A549 (cell line): ENCODE measurements around the gene MTRFR.

Experiments used
- EP300 ChIP-seq, 2 experiments: fragments of >200 bp; sonication (Bioruptor Twin); formaldehyde crosslinking; IDR thresholded peaks; 2 replicates in 1 of 2; 3 replicates in 1 of 2; pipeline ENCODE4 v1.6.1; 2016 to 2017
- POLR2A ChIP-seq: IDR thresholded peaks from 2 replicates; pipeline ENCODE4 v1.6.1; 2012; ENCODE audit warnings: mild to moderate bottlenecking, low read length
- TF ChIP-seq, protein P1 (sequence below): fragments of >200 bp; sonication (Bioruptor Twin); formaldehyde crosslinking; IDR thresholded peaks from 3 replicates; pipeline ENCODE4 v1.5.1; 2016
- TF ChIP-seq, protein P2 (sequence below): fragments of 200-600 bp; sonication (generic); IDR thresholded peaks from 2 replicates; pipeline ENCODE4 v1.6.1; 2016; ENCODE audit warnings: antibody characterized with exemption, mild to moderate bottlenecking, moderate library complexity
- TF ChIP-seq, protein P3 (sequence below): fragments of 450-650 bp; IDR thresholded peaks from 2 replicates; pipeline ENCODE4 v1.6.1; 2014; ENCODE audit warnings: antibody characterized with exemption

DNA sequence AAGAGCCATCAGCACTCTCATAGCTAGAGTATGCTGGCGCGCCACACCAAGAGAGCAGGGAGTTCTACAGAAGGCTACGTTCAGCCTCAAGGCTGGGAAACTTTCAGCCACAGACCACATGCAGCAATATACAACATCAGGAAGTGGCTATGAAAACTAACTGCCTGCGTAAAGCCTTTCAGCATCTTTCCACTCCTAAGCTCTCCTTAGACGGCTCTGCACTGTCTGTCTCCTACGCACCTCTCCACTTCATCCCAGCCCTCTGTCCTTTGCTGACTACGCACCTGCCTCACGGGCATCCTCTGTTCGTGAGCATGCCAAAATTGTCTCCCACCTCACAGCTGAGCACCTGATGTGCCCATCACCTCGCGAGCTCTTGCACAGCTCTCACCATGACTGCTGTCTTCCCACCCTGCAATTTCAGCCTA, 10.0 kb upstream of the MTRFR start:
- TF ChIP-seq, protein P1, sequence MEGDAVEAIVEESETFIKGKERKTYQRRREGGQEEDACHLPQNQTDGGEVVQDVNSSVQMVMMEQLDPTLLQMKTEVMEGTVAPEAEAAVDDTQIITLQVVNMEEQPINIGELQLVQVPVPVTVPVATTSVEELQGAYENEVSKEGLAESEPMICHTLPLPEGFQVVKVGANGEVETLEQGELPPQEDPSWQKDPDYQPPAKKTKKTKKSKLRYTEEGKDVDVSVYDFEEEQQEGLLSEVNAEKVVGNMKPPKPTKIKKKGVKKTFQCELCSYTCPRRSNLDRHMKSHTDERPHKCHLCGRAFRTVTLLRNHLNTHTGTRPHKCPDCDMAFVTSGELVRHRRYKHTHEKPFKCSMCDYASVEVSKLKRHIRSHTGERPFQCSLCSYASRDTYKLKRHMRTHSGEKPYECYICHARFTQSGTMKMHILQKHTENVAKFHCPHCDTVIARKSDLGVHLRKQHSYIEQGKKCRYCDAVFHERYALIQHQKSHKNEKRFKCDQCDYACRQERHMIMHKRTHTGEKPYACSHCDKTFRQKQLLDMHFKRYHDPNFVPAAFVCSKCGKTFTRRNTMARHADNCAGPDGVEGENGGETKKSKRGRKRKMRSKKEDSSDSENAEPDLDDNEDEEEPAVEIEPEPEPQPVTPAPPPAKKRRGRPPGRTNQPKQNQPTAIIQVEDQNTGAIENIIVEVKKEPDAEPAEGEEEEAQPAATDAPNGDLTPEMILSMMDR, result no peak
- no peak for TF ChIP-seq POLR2A
- TF ChIP-seq EP300 (IDR thresholded peaks at IDR 0.05), result no peak
- TF ChIP-seq, protein P2, sequence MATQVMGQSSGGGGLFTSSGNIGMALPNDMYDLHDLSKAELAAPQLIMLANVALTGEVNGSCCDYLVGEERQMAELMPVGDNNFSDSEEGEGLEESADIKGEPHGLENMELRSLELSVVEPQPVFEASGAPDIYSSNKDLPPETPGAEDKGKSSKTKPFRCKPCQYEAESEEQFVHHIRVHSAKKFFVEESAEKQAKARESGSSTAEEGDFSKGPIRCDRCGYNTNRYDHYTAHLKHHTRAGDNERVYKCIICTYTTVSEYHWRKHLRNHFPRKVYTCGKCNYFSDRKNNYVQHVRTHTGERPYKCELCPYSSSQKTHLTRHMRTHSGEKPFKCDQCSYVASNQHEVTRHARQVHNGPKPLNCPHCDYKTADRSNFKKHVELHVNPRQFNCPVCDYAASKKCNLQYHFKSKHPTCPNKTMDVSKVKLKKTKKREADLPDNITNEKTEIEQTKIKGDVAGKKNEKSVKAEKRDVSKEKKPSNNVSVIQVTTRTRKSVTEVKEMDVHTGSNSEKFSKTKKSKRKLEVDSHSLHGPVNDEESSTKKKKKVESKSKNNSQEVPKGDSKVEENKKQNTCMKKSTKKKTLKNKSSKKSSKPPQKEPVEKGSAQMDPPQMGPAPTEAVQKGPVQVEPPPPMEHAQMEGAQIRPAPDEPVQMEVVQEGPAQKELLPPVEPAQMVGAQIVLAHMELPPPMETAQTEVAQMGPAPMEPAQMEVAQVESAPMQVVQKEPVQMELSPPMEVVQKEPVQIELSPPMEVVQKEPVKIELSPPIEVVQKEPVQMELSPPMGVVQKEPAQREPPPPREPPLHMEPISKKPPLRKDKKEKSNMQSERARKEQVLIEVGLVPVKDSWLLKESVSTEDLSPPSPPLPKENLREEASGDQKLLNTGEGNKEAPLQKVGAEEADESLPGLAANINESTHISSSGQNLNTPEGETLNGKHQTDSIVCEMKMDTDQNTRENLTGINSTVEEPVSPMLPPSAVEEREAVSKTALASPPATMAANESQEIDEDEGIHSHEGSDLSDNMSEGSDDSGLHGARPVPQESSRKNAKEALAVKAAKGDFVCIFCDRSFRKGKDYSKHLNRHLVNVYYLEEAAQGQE, result no peak
- TF ChIP-seq, protein P3, sequence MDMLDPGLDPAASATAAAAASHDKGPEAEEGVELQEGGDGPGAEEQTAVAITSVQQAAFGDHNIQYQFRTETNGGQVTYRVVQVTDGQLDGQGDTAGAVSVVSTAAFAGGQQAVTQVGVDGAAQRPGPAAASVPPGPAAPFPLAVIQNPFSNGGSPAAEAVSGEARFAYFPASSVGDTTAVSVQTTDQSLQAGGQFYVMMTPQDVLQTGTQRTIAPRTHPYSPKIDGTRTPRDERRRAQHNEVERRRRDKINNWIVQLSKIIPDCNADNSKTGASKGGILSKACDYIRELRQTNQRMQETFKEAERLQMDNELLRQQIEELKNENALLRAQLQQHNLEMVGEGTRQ, result no peak
